Left colon (tissue), 2 donors: ENCODE measurements around the gene C9orf85. TPM values are rescaled to one million over a fixed set of nuclear protein-coding genes. Genes with fewer than 3 reads are reported as not detected.
"Not testable (repeated sequence)": the region's sequence is repeated elsewhere in the genome, so short reads cannot be mapped to it uniquely, and the experiment has no call there.

ENCODE experiments used
- ATAC-seq: fragments of 200-7000 bp; cut with Tn5 transposase; one replicate; pipeline ENCODE4 v1.9.1; 2020; ENCODE audit warnings: mild to moderate bottlenecking, moderate library complexity
- DNase-seq, 2 donors: peaks; one replicate each; pipeline ENCODE4 v3.0.0-alpha.2; 2020
- intact Hi-C, 2 donors: fragments of 100-400 bp; cut with DNase I in 1 of 2; cut with micrococcal nuclease in 1 of 2; formaldehyde crosslinking; loops; one replicate each; pipeline versions ENCODE4 v1.11.2 to v1.14.0; 2022; cut with DNase I, micrococcal nuclease
- total RNA-seq, 2 donors: library from RNA; stranded (reverse); fragmentation: NEBNext Ultra II Directional; extraction: Animal tissue kit (Norgen Biotek cat#: 25700); gene quantifications; one replicate each; pipeline ENCODE4 v1.2.1, GENCODE V29; 2021
- donor health status: DM: no; HTN: no; CAD: no.
- donor health status: DM: yes; HTN: yes; CAD: no.

C9orf85 gene
- total RNA-seq, 2 donors from 2014 or later, result 13.5 to 16.9 TPM

DNA sequence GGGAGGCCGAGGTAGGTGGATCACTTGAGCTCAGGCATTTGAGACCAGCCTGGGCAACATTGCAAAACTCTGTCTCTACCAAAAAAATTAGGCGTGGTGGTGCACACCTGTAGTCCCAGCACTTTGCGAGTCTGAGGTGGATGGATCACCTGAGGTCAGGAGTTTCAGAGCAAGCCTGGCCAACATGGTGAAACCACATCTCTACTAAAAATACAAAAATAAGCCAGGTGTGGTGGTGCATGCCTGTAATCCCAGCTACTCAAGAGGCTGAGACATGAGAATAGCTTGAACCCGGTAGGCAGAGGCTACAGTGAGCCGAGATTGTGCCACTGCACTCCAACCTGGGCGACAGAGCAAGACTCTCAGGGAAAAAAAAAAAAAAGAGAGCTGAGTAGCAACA lies 12.7 kb upstream of the C9orf85 start:
- intact Hi-C loops, result not testable (repeated sequence)

DNA sequence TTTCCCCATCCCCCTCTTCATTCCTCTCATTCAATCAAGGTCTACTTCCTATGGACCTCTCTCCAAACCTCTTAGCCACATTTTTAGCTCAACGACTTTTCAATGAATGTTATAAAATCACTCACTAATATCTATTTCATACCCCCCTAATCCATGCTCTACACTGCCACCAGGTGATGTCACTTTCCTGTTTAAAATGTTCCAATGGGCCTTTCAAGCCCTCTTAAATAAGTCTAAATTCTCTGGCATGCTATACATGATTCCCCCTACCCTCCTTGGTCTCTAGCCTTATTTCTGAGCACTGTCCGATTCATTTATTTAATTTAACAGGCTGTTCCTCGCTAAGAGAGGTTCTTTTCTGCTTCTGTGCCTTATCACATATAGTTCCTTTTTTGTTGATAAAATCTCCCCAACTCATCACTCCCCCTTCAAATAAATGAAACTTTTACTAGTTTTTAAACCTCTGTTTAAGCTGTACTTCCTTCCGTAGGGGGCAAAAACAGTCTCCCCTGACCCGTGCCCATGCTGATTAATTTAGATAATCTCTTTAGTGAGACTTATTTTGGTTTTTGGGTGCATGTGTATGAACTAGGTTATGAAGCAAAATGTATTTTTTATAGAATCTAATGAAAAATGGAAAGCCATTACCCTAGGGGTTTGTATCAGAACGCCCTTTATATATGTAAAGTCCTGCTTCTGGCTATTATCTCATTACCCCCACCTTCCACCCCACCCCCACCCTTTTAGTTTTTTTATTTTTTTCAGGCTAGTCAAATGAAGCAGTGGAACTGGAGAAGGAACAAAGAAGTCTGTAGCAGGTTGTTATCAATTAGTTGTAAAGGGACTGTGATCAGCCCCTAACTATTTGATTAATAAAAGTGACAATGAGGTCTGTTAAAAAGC lies 9.5 kb upstream of the C9orf85 start:
- intact Hi-C loops, result no loop called here
- no peak for ATAC-seq
- DNase-seq, result no peak

More for the DNA sequence above, 12.7 kb upstream of the C9orf85 start:
- not testable (repeated sequence) for DNase-seq, ATAC-seq

DNA sequence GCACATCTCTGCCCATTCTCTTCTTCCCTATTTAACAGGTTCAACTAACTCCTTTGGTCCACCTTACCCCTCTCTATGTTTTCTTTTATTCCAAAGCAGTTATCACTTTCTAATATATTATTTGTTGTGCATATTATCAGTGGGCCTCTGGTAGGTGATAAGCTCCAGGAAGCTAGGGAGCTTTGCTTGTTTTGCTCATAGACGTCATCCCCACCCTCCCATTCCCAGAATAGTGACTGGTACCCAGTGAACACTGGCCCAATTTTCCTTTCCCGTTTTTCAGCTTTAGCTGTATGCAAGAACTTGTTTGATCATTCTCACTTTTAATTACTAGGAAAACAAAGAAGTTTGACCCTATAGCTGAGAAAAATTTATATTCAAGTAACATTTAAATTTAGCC lies 7.4 kb upstream of the C9orf85 start:
- no peak for DNase-seq
- intact Hi-C loops, result no loop called here
- no peak for ATAC-seq

DNA sequence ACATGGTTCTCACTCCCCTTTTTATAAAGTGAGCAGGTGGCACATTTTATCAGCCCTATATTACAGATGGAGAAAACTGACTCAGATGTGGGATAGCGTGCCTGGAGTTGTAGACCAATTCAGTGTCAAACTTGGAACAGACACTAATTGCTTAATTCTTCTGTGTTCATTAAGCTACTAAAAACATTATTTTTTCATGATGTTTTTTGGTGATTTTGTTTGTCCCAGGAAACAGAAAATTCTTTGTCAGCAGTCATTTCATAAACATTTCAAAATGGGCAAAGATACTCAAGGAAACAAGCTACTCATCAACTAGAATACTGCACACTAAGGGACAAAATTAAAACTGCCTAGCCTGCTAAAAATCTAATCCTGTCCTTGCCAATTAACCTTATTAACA lies 2.6 kb upstream of the C9orf85 start:
- intact Hi-C loops, result no loop called here
- ATAC-seq (no peak), DNase-seq (no peak)

DNA sequence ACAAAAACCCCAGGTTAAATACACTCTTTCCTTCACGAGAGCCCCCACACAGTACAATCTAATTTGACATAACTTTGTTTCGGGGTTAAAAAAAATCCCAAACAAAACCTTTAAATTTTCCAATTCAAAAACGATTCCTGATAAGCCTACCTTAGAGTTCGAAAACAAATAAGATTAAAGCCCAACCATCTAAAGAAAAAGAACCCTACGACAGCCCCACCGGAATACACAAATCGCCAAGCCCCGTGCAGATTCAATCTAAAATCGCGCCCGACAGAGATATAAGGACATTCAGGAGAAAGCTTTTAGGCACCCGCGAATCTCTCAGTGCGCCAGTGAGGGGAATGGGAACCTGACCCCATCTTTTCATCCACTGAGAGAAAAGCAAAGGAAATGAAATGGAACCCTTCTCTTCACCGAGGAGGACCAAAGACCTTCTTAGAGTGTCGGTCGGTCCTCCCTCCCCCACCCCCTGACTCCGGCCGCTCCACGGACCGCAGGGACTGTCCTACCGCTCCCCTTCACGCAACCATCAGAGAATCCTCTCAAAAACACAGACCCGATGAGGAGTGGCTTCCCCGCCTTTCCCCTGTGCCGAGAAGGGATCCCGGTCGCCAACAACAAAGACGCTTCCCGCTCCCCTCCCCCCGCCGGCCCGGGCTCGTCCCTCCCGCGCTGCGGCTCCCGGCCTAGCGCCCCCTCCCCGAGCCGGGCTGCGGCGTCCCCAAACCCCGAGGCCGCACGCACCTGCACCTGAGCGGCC lies 1.4 kb upstream of the C9orf85 start:
- peak; percentile 58 to 80 for DNase-seq
- intact Hi-C loops, result no loop called here
- peak; percentile 30 for ATAC-seq

DNA sequence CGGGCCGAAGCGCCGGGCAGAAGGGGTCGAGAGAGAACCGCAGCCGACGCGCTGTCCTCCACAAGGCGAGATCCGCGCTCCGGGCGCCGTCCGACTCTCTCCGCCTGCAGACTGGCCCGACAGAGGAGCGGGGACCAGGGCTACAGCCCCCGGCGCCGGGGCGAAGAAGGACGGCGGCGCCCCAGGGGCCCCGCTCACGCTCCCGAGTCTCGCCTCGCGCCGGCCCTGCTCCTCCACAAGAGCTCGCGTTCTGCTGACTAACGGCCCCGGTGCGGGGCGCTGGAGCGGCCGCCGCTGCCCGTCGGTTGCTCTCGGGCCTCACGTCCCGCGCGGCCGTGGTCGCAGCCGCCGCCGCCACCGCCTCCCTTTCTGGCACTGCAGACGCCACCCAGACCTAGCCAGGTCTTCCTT lies 784 bp upstream of the C9orf85 start:
- intact Hi-C loops, result no loop called here
- DNase-seq, result peak in 1 of 2 donors; percentile 30
- peak; percentile 26 for ATAC-seq

DNA sequence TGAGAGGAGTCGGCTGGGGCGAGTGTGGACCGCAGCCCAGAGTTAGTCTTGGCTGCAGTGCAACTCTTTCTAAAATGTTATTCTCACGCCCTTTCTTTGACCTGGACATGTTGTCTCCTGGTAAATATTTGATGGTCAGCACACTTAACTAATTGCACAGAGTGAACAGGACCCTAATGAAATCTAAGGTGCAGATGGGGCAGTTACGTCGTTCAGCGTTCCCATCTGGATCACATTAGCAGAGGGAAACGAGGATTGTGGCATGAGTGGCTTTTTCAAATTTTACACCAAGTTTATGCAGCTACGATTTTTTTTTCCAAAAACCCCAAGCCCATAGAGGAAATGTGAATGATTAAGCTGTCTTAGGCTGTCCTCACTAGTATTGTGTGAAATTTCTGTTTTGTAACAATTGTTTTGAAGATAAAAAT lies 483 bp downstream of the C9orf85 start:
- no peak for ATAC-seq
- intact Hi-C loops, result no loop called here
- no peak for DNase-seq

DNA sequence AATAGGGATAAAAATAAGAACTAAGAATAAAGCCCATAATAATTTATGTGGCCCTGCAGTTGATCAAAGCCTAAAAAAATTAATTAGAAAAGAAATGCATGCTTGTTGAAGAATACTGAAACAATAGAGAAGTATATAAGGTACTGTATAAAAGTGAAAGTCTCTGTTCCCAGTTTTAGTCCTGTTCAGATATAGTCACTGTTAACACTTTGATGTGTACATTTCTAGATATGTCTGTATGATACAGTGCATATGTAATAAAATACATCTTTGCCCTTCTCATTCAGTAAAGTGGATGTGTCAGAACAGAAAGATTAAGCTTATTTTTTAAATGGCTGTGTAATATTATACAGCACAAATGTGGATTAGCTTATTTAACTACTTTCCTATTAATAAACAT lies 4.1 kb downstream of the C9orf85 start:
- DNase-seq (no peak), ATAC-seq (no peak)
- intact Hi-C loops, result no loop called here

DNA sequence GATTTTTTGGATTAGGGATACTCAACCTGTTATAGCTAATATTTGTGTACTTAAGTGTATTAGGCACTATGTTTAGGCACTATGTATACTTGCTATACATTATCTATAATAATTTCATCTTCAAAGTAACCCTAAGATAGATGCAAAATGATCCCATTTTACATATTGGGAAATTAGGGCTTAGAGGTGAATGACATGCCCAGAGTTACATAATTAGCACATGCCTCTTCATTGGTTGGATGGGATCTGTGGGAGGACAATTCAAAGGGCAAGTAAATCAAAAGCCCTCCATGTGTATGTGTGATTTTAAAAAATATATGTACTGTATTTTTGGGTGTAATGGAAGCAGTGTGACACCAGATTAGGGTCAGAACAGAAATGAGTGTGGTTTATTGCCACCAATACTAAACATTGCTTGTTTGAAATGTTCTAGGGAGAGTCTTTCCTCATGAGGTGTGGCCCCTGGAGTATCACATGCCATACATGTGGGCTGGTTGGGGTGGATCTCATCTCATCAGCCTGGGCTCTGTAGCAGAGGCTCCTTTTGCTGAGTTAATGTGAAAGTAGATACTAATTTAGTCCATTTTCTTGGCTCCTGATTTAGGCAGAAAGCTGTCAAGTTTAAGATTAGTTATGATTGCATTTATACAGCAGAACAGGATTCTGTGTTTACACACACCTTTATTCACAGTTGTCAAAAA lies 5.5 kb downstream of the C9orf85 start:
- ATAC-seq, result peak; percentile 98
- intact Hi-C loops, result no loop called here
- DNase-seq, result peak; percentile 24 to 60

DNA sequence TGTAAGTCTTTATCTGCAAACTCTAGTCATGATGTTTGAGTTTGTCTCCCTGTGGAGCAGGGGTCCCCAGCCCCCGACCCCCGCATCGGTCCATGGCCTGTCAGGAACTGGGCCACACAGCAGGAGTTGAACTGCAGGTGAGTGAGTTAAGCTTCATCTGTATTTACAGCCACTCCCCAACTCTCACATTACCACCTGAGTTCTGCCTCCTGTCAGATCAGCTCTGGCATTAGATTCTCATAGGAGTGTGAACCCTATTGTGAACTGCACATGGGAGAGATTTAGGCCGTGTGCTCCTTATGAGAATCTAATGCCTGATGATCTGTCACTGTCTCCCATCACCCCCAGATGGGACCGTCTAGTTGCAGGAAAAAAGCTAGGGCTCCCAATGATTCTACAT lies 7.0 kb downstream of the C9orf85 start:
- intact Hi-C loops, result no loop called here
- ATAC-seq (no peak), DNase-seq (no peak)

DNA sequence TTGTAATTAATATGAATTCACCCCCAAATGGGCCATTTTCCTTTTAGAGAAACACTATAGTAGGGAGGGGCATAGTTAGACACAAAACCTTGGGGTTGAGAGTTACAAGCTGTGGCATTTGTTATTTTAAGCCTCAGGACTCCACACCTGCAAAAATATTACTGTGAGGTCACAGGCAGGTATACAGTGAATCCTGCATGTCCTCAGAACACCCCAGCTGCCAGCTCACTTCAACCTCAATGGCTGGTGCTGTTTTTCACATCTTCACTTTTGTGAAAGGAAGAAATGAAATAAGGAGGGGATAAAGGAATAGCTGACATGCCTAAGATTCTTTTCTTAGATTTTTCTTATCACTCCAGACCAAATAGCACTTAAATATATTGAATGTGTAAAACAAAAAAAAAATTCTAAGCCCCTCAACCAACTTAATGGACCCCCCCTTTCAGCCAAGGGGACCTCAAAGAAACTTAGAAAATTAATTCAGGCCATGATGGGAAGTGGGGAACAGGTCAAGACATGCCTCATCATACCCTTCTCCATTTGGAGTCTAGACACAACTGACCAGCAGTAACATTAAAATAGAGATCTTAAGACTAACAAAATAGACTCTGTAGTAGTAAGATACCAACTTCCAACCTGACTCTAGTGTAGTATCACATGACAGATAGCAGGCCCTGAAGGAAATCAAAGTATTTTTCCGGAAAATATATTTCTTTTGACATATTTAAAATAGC lies 9.2 kb downstream of the C9orf85 start:
- ATAC-seq (no peak), DNase-seq (no peak)
- intact Hi-C loops, result no loop called here

DNA sequence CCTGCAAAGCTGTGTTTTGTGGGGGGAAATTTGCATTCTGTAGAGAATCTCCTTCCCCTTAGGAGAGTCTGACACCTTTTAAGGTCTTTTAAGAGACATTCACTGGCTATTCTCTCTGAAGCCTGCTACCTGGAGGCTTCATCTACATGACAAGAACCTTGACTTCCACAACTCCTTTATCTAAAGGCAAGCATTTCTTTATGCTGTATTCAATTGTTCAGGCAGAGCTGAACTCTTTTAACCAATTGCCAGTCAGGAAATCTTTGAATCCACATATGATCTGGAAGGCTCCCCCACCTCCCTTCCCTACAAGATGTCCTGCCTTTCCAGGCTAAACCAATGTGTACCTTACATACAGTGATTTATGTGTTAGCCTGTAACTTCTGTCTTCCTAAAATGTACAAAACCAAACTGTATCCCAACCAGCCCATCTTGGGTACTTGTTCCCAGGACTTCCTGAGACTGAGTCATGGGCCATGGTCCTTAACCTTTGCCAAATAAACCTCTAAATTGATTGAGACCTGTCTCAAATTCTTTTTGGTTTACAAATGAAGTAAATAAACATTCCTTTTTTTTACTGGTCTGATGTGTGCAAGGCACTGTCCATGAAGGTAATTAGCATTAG lies 9.9 kb downstream of the C9orf85 start:
- intact Hi-C loops, result no loop called here
- ATAC-seq (no peak), DNase-seq (no peak)

DNA sequence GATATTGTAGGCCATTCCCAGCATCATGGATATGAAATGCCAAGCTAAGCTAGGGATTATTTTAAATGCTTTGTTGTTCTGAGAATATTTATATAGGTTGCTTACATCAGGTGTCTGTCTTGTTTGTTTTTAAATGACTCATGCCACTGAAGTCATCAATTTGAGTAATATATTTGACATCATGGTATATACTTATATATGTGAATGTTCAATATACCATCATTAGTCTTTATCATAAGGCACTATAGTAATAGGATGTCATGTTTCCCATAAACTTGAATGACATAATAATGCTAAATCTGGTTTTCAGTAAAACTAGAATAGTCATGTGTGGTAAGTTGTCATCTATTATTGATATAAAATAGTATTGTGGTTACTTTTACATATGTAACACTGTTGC lies 13.1 kb downstream of the C9orf85 start:
- intact Hi-C loops, result no loop called here
- ATAC-seq (no peak), DNase-seq (no peak)

DNA sequence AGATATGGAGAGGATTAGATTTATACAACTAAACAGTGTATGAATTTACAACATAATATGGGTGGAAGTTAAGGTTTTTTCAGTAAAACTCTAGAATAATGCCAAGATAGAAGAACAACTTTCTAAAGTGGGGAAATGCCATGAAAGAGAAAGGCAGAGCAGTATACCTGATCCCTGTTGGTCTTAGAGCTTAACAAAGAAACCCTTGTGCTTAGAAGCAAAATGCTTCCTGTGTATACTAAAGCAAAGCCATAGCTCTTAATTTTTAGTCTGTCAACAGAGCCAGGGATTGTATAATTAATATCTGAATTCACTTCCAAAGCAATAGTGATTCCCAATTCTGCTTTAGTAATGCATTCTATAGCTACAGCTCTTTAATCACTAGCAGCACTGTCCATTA lies 14.4 kb downstream of the C9orf85 start:
- no peak for DNase-seq
- intact Hi-C loops, result no loop called here
- ATAC-seq, result no peak

DNA sequence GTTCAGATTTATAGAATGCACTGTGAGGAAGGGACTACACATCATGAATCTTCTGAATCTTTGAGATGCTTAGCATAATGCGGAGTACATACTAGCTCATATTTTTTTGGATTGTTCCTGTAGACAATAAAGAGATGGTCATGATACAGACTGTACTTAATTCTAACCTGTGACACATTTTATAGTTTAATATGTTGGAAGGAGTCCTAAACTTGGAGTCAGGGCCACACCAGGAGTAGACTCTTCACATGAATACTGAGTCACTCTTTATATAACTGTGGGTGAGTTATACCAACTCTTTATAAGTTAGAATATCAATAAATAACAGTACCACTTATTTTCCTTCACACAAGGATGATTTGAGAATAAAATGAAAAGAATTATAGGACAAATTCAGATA lies 16.9 kb downstream of the C9orf85 start:
- intact Hi-C loops, result no loop called here
- no peak for DNase-seq
- peak; percentile 66 for ATAC-seq

DNA sequence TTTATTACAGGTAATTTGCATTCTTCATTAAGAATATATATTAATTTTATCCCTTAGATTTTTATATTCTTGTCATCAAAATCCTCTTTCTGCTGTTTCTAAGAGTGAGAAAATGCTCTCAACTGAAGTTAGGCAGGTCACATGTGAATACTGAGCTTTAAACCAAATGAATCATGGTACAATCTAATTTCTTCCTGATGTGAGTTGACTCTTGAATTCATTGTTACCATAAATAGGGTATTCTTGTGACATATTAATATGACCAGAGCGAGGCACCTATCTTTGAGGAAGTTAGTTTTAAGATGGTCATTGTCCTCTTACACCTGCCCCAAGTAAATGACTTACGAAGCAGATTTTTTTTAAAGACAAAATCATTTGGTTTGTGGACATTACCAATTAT lies 17.4 kb downstream of the C9orf85 start:
- intact Hi-C loops, result no loop called here
- ATAC-seq, result peak; percentile 59
- DNase-seq, result no peak

DNA sequence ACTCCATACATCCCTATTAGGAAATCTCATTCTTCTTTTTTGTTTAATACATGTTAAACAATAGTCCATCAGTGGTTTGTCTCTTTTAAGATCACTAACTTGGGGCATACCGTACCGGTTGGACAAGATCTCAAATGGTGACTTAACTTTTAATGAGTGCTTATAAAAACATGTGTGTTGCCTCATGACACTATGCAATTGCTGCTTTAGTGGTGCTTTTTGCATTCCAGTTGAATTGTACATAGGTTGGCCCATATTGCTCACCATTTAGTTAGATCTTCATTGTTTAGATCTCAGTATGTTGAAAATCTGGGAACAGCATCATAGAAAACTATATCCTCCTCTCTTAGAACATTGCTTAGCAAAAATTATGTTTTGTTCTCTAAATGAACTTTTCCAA lies 17.8 kb downstream of the C9orf85 start:
- intact Hi-C loops, result no loop called here
- DNase-seq (no peak), ATAC-seq (peak; percentile 71)

DNA sequence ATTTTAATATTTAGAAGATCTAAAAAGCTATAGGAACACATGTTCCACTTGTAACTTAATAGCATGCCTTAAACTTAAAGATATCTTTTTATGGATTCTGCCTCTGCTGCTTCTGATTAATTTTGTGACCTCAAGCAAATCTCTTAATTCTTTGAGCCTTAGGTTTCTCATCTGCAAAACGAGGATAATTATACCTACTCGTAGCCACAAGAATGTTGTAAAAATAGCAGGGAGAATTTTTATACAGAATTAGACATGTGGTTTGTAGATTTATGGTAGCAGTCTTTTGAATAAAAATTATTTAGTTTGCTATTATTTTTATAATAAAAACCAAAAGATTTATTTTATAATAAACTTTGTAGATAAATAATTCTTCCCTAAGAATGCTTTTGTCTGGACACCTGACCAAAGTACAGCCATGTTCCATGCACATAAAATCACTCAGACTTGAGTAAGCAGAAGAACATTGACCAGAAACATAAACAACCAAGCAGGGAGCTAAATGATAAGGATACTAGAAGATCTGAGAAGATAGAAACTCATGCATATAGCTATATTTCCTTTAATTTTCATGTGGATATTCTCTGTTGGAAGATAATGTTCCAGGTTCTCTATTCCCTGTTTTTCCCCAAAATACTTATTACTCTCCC lies 18.5 kb downstream of the C9orf85 start:
- intact Hi-C loops, result no loop called here
- ATAC-seq (peak; percentile 38), DNase-seq (no peak)
